Skeletal muscle satellite cell (primary cell): ENCODE measurements around the gene RAB11FIP4.

Experiments
- H3K27me3 ChIP-seq: 2 replicates; pipeline ENCODE4 v1.7.0; 2013; ENCODE audit warnings: low read length; ENCODE audit not compliant: control insufficient read depth, insufficient read depth
- H3K36me3 ChIP-seq: 2 replicates; pipeline ENCODE4 v1.7.0; 2013; ENCODE audit warnings: mild to moderate bottlenecking, control low read depth, low read length; ENCODE audit not compliant: insufficient read depth
- H3K4me1 ChIP-seq: 2 replicates; pipeline ENCODE4 v1.7.0; 2013; ENCODE audit warnings: low read length; ENCODE audit not compliant: control insufficient read depth, insufficient read depth
- H3K4me2 ChIP-seq: 2 replicates; pipeline ENCODE4 v1.7.0; 2013; ENCODE audit warnings: mild to moderate bottlenecking, low read length
- H3K4me3 ChIP-seq: 2 replicates; pipeline ENCODE4 v1.7.0; 2013; ENCODE audit warnings: low read length
- H3K9ac ChIP-seq: 2 replicates; pipeline ENCODE4 v1.7.0; 2013; ENCODE audit warnings: mild to moderate bottlenecking, low read depth, low read length, moderate library complexity
- H3K9me3 ChIP-seq: replicated peaks from 2 replicates; pipeline ENCODE4 v1.7.0; 2013; ENCODE audit warnings: mild to moderate bottlenecking, control low read depth, low read length

Gene RAB11FIP4

DNA sequence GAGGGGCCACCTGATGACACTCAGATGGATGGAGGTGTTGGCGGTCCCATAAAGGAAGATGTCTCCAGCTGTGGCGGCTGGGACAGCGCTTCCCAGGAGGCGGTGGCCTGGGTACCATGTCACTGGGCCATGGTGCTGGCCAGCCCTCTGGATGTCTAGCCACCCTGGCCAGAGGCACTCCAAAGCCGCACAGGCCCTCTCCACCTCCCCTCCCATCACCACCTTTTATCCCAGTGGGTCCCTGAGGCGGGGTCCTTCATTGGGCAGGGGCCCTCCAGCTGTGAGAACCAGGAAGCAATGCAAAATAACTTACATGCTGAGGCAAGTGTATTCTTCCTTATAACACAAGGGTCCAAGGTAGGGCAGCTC is 23.1 kb downstream of the RAB11FIP4 start:
- no peak overlapping the region for H3K9ac ChIP-seq
- H3K4me1 ChIP-seq: peaks cover 17% of the 10 kb centered on the region
- H3K36me3 ChIP-seq: no peaks in the 10 kb centered on the region
- no peak overlapping the region for H3K4me2 ChIP-seq
- H3K9me3 ChIP-seq: no peaks in the 10 kb centered on the region
- peaks cover 5% of the 10 kb centered on the region for H3K27me3 ChIP-seq
- no peak overlapping the region for H3K4me3 ChIP-seq

DNA sequence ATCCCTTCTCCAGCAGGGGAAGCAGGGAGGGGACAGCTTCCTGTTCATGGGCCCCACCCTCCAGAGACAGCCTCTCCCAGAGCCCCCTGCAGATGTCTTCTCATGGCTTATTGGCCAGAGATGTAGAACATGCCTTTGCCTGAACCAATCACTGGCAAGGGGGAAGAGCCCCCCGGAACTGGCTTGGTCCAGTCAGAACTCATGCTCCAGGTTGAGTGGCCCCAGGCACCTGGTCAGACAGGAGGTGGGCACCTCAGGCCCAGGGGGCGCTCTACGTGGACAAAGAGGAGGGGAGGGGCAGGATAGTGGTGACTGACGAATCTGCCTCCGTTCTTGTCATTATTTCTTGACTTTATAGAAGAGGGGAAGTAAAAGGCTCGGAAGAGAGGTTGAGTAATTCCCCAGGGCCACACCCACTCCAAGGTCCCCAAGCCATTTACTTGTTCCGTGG is 23.6 kb downstream of the RAB11FIP4 start:
- no peaks in the 10 kb centered on the region for H3K9me3 ChIP-seq

GRCh38 chr17:31415640-31416502 is 24.4 kb downstream of the RAB11FIP4 start:
- Histone ChIP-seq H3K4me2 (no peak overlapping the region), H3K9me3 (no peaks in the 10 kb centered on the region), H3K9ac (no peak overlapping the region), H3K4me3 (no peak overlapping the region), H3K4me1 (peaks cover 17% of the 10 kb centered on the region), H3K27me3 (peaks cover 5% of the 10 kb centered on the region), H3K36me3 (no peaks in the 10 kb centered on the region)

More for the DNA sequence above, 23.6 kb downstream of the RAB11FIP4 start:
- H3K4me1 ChIP-seq: peaks cover 17% of the 10 kb centered on the region
- H3K9ac ChIP-seq: no peak overlapping the region
- no peaks in the 10 kb centered on the region for H3K36me3 ChIP-seq
- H3K4me2 ChIP-seq: no peak overlapping the region
- no peak overlapping the region for H3K4me3 ChIP-seq
- peaks cover 5% of the 10 kb centered on the region for H3K27me3 ChIP-seq

- no peak overlapping the region for H3K4me3 ChIP-seq
- H3K27me3 ChIP-seq: peaks cover 5% of the 10 kb centered on the region
- H3K36me3 ChIP-seq: no peaks in the 10 kb centered on the region
- no peaks in the 10 kb centered on the region for H3K9me3 ChIP-seq
- H3K4me2 ChIP-seq: no peak overlapping the region
- peaks cover 17% of the 10 kb centered on the region for H3K4me1 ChIP-seq
- no peak overlapping the region for H3K9ac ChIP-seq
Observed at GRCh38 chr17:31416503-31416923, 25.0 kb downstream of the RAB11FIP4 start.

GRCh38 chr17:31417051-31417792 is 25.7 kb downstream of the RAB11FIP4 start:
- Histone ChIP-seq H3K9me3 (no peaks in the 10 kb centered on the region), H3K4me2 (no peak overlapping the region), H3K36me3 (no peaks in the 10 kb centered on the region), H3K4me3 (no peak overlapping the region), H3K9ac (no peak overlapping the region), H3K4me1 (peaks cover 17% of the 10 kb centered on the region), H3K27me3 (peaks cover 5% of the 10 kb centered on the region)

DNA sequence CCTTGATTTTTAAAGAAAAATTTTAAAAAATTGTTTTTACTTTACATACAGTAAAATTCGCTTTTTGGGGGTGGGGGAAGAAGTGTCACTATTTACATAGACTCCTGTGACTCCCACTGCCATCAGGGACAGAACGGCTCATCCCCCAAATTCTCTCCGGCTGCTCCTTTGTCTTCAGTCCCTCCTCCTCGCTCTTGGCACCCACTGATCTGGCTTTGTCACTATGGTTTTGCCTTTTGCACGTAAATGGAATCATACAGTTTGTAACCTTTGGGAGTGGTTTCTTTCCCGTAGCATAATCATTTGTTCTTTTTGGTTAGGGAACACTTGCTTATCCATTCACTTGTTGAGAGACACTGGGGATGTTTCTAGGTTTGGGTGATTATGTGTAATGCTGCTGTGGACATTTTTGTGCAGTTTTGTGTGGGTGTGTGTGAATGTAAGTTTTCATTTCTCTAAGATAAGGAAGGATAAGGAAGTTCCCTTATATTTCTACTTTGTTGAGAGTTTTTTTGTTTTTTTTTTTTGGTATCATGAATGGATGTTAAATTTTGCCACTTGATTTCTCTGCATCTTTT is 27.4 kb downstream of the RAB11FIP4 start:
- H3K9ac ChIP-seq: no peak overlapping the region
- no peak overlapping the region for H3K4me3 ChIP-seq
- H3K36me3 ChIP-seq: no peaks in the 10 kb centered on the region
- H3K4me1 ChIP-seq: peaks cover 7% of the 10 kb centered on the region
- H3K9me3 ChIP-seq: no peaks in the 10 kb centered on the region
- H3K27me3 ChIP-seq: peaks cover 8% of the 10 kb centered on the region
- no peak overlapping the region for H3K4me2 ChIP-seq

GRCh38 chr17:31422443-31422842 is 31.0 kb downstream of the RAB11FIP4 start:
- Histone ChIP-seq H3K4me1 (no peaks in the 10 kb centered on the region), H3K4me3 (no peak overlapping the region), H3K9me3 (no peaks in the 10 kb centered on the region), H3K9ac (no peak overlapping the region), H3K27me3 (peaks cover 28% of the 10 kb centered on the region), H3K4me2 (no peak overlapping the region), H3K36me3 (no peaks in the 10 kb centered on the region)

GRCh38 chr17:31424944-31425281 is 33.4 kb downstream of the RAB11FIP4 start:
- Histone ChIP-seq H3K9me3 (no peaks in the 10 kb centered on the region), H3K4me1 (no peaks in the 10 kb centered on the region), H3K27me3 (peaks cover 28% of the 10 kb centered on the region), H3K9ac (no peak overlapping the region), H3K4me3 (no peak overlapping the region), H3K4me2 (no peak overlapping the region), H3K36me3 (no peaks in the 10 kb centered on the region)

- H3K9ac ChIP-seq: no peak overlapping the region
- no peaks in the 10 kb centered on the region for H3K9me3 ChIP-seq
- H3K36me3 ChIP-seq: no peaks in the 10 kb centered on the region
- no peaks in the 10 kb centered on the region for H3K4me1 ChIP-seq
- H3K27me3 ChIP-seq: peaks cover 28% of the 10 kb centered on the region
- no peak overlapping the region for H3K4me3 ChIP-seq
- no peak overlapping the region for H3K4me2 ChIP-seq
Observed at GRCh38 chr17:31425282-31426040, 34.0 kb downstream of the RAB11FIP4 start.

DNA sequence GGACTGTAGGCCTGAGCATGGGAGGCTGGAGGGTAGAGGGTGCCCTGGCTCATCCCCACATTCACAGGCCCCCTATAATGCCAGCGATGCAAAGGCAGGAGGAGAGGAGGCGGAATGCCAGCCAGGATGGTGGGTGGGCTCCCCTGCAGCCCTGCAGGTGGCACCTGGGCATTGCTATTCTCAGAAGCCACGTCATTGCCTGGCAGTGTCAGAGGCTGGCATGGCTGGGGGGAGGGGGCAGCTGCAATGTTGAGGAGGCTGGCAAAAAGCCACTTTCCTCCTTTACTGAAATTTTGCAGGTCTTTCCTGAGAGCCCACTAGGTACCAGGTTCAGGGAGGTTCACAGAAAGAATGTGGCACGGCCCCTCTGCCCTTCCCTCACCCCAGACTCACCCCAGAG is 36.2 kb downstream of the RAB11FIP4 start:
- Histone ChIP-seq H3K4me2 (no peak overlapping the region), H3K9ac (no peak overlapping the region), H3K4me3 (no peak overlapping the region), H3K4me1 (no peaks in the 10 kb centered on the region), H3K27me3 (peaks cover 48% of the 10 kb centered on the region), H3K9me3 (no peaks in the 10 kb centered on the region), H3K36me3 (no peaks in the 10 kb centered on the region)

DNA sequence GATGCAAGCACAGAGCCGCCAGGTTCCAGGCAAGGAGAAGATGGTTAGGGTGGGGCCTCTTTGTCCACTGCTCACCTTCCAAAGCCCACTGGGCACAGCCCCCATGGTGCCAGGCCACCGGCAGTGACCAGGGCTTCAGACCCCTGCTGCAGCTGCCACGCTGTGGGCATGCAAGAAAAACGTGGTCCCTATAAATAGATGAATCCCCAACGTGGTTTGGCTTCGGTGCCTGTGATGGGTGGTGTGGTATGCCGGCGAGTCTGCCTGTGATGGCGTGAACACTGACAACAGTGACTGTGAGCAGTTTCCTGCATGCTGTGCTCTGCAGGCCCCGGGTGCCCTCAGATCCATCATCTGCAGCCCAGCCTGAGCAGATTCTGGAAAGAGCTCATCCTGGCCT is 36.6 kb downstream of the RAB11FIP4 start:
- H3K27me3 ChIP-seq: peaks cover 49% of the 10 kb centered on the region
- H3K36me3 ChIP-seq: no peaks in the 10 kb centered on the region
- H3K9me3 ChIP-seq: no peaks in the 10 kb centered on the region
- no peak overlapping the region for H3K4me3 ChIP-seq
- no peaks in the 10 kb centered on the region for H3K4me1 ChIP-seq
- no peak overlapping the region for H3K9ac ChIP-seq
- H3K4me2 ChIP-seq: no peak overlapping the region
